AG04449 (cell line): ENCODE measurements around the gene SLC17A7.

Experiments used
- CTCF ChIA-PET: fragments of 350-600 bp; formaldehyde crosslinking; extraction: SDS; loops from one replicate; lab custom pipeline; 2021; ENCODE audit warnings: antibody characterized with exemption; lab: Yijun Ruan, JAX
- POLR2A ChIA-PET: fragments of 400-600, 350-600 bp; formaldehyde crosslinking; extraction: SDS; loops from one replicate; lab custom pipeline; 2020; ENCODE audit warnings: antibody characterized with exemption, inconsistent platforms; lab: Yijun Ruan, JAX
- DNase-seq: peaks from one replicate; pipeline ENCODE4 v3.0.0-alpha.2; 2010; ENCODE audit warnings: low read depth, low spot score
- H3K4me3 ChIP-seq: 2 replicates; pipeline ENCODE4 v1.5.1; 2011; ENCODE audit warnings: low read depth, mild to moderate bottlenecking, control low read depth, low read length
- TF ChIP-seq, protein P1 (sequence below): IDR thresholded peaks from one replicate; pipeline ENCODE4 v1.5.1; 2011; ENCODE audit warnings: mild to moderate bottlenecking, moderate library complexity, low read length, control low read depth, inconsistent platforms; ENCODE audit not compliant: insufficient read depth; ENCODE audit errors: missing control alignments

The SLC17A7 gene

GRCh38 chr19:49431330-49431749 is 10.0 kb downstream of the SLC17A7 start:
- ChIA-PET CTCF (no interaction called here), POLR2A (interaction anchor here (0.6 kb wide), 1 partner anchor 65 kb away, joined by 3 read pairs; no protein-coding TSS in a partner anchor)
- DNase-seq: no peak
- no peak overlapping the region for H3K4me3 ChIP-seq
- TF ChIP-seq, protein P1, sequence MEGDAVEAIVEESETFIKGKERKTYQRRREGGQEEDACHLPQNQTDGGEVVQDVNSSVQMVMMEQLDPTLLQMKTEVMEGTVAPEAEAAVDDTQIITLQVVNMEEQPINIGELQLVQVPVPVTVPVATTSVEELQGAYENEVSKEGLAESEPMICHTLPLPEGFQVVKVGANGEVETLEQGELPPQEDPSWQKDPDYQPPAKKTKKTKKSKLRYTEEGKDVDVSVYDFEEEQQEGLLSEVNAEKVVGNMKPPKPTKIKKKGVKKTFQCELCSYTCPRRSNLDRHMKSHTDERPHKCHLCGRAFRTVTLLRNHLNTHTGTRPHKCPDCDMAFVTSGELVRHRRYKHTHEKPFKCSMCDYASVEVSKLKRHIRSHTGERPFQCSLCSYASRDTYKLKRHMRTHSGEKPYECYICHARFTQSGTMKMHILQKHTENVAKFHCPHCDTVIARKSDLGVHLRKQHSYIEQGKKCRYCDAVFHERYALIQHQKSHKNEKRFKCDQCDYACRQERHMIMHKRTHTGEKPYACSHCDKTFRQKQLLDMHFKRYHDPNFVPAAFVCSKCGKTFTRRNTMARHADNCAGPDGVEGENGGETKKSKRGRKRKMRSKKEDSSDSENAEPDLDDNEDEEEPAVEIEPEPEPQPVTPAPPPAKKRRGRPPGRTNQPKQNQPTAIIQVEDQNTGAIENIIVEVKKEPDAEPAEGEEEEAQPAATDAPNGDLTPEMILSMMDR: no peak

DNA sequence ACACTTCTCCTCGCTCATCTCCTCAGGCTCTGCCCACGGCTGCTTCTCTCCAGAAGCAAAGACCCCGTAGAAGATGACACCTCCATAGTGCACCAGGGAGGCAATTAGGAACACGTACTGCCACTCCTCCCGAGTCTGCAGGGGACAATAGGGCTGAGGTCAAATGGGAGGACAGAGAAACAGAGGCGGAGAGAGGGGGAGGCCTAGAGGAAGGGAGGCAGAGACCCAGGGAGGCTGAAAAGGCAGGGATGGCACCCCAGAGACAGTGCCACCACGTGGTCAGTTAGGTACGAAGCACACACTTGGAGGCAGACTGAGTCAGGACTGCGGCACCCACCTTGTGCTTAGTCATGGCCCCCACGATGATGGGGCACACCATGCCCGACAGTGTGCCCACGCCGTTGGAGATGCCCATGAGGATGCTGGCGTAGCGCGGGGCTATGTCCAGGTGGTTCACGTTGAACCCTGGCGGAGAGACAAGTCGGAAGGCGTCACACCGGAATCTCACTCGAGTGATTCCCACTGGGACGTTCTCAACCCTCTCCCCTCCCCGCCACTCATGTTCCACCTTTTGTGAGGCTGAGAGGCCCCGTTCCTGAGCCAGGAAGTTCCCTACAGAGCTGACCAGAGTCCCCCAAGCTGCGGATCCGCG is 10.5 kb downstream of the SLC17A7 start:
- no peak for DNase-seq

DNA sequence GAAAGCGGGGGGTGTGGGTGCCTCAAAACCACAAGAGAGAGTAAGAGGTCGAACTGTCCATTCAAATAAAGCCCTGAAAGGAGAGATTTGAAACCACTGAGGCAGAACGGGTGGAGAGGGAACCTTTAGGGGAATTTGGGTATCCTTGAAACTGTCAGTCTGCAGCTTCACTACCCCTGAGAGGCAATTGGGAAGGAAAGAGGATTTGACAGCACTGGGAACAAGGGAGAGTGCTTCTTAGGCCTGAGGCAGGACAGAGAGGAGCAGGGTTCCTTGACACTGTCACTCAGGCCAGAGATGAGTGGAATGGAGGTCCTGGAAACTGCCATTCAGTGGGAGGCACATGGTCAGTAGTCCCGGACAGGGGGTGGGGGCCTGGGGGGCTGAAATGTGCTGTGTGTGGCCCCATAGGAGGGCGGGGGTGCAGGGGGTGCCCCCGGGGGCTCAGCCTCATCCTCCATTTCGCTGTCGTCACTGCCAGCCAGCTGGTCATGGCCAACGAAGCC is 11.1 kb downstream of the SLC17A7 start:
- POLR2A ChIA-PET: no interaction called here
- TF ChIP-seq, protein P1: no peak
- CTCF ChIA-PET: interaction anchor here (1.7 kb wide), 2 partner anchors 11 to 38 kb away, joined by 5 to 7 read pairs; partner anchors contain the start of gene SLC17A7
- DNase-seq: no peak
- no peak overlapping the region for H3K4me3 ChIP-seq

More for the DNA sequence above, 10.5 kb downstream of the SLC17A7 start:
- H3K4me3 ChIP-seq: no peak overlapping the region
- ChIA-PET POLR2A (interaction anchor here (0.6 kb wide), 1 partner anchor 64 kb away, joined by 3 read pairs; no protein-coding TSS in a partner anchor), CTCF (no interaction called here)
- TF ChIP-seq, protein P1: peak; percentile 31

DNA sequence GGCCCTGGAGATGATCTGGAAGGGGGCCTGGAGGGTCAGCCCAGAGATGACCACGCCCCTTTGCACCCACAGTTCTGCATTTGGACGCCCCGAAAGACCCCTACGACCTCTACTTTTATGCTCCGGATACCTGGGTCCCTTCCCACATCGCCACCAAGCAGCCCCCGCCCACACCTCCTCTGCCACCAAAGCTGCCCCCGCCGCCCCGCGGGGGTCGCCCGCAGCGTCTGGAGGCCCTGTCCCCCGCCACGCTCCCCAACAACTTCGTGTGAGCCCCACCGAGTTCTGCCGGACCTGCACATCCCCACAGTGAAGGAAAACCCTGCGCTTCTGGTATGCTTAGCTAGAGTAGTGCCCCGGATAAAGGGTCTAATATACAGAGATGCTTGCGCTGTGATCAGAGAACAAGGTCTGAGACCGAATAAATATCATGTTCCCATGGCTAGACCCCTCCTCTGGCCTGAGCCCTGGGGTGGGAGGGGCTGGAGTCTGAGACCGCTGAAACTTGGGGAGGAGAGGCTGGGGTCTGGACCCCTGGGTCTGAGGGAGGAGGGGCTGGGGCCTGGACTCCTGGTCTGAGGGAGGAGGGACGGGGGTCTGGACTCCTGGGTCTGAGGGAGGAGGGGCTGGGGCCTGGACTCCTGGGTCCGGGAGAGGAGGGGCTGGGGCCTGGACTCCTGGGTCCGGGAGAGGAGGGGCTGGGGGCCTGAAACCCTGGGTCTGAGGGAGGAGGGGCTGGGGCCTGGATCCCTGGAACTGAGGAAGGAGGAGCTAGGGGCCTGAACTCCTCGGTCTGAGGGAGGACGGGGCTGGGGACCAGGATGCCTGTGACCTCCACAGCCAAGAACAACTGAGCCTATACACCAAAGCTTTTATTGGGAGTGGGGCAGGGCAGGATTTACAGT is 12.5 kb downstream of the SLC17A7 start:
- ChIA-PET CTCF (interaction anchor here (0.6 to 1.7 kb wide), 3 partner anchors 13 to 36 kb away, joined by 3 to 7 read pairs (median 5); partner anchors contain the start of gene SLC17A7), POLR2A (no interaction called here)
- no peak for DNase-seq
- TF ChIP-seq, protein P1: no peak
- no peak overlapping the region for H3K4me3 ChIP-seq

DNA sequence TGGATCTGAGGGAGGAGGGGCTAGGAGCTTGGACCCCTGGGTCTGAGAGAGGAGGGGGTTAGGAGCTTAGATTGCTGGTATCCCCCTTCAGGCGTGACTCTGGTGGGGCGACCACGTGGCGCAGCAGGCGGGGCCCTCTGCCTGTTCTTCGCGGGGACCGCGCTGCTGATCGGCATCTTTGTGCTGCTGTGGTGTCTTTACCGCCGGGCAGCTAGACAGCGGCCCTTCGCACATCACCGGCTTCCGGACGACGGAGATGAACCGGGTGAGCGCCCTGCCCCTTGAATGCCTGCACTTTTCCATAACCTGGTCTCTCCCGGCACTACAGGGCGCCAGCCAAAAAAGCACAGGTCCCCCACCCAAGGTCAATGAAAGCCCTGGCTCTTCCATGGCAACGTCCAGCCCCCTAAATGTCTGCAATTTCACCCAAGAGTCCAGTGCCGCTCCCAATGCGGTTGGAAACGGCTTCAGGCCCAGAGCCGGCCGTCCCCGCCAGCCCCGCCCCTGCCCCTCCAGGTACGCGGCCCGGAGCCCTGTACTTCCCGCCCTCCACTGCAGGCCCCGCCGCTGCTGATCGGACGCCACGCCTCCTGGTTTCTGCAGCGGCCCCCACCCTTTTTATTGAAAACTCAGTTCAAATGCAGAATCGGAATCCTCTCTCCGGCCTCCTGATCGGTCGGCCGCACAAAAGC is 13.3 kb downstream of the SLC17A7 start:
- CTCF ChIA-PET: no interaction called here
- TF ChIP-seq, protein P1: no peak
- no peak overlapping the region for H3K4me3 ChIP-seq
- POLR2A ChIA-PET: no interaction called here
- DNase-seq: no peak
